Esophagus muscularis mucosa (tissue), 4 donors: ENCODE results near the gene GPI. TPM values are rescaled to one million over a fixed set of nuclear protein-coding genes. Genes with fewer than 3 reads are reported as not detected.

Experiments used
- DNase-seq: peaks from one replicate; pipeline ENCODE4 v3.0.0-alpha.2; 2017; ENCODE audit errors: extremely low spot score
- H3K27ac ChIP-seq, 4 donors: fragments of 200-600 bp; sonication (generic); replicated peaks in 1 of 4; 1 replicate in 3 of 4; 2 replicates in 1 of 4; pipeline ENCODE4 v1.5.1; 2016 to 2019; ENCODE audit warnings: mild to moderate bottlenecking in 1 of 4
- H3K27me3 ChIP-seq, 4 donors: fragments of 200-600 bp; sonication (generic); one replicate each; pipeline versions ENCODE4 v1.5.1 to v1.6.0; 2016 to 2019
- H3K36me3 ChIP-seq, 4 donors: fragments of 200-600 bp; sonication (generic); one replicate each; pipeline ENCODE4 v1.5.1; 2016 to 2019
- H3K4me1 ChIP-seq, 4 donors: fragments of 200-600 bp; sonication (generic); one replicate each; pipeline ENCODE4 v1.5.1; 2016 to 2019
- H3K4me3 ChIP-seq, 4 donors: fragments of 200-600 bp; sonication (generic); 1 replicate in 2 of 4; 2 replicates in 2 of 4; pipeline ENCODE4 v1.5.1; 2016 to 2019; ENCODE audit warnings: mild to moderate bottlenecking in 4 of 4, moderate library complexity in 1 of 4
- H3K9me3 ChIP-seq, 4 donors: fragments of 200-600 bp; sonication (generic); 1 replicate in 3 of 4; 2 replicates in 1 of 4; pipeline ENCODE4 v1.5.1; 2016 to 2019
- EP300 ChIP-seq: sonication (generic); formaldehyde crosslinking; IDR thresholded peaks from one replicate; pipeline ENCODE4 v1.6.1; 2017; ENCODE audit warnings: antibody characterized with exemption
- POLR2A ChIP-seq: fragments of 450-650 bp; IDR thresholded peaks from one replicate; pipeline ENCODE4 v1.6.1; 2017; ENCODE audit warnings: antibody characterized with exemption, moderate library complexity, mild to moderate bottlenecking, low read depth
- POLR2AphosphoS5 ChIP-seq, 2 donors: sonication (generic); formaldehyde crosslinking; IDR thresholded peaks; one replicate each; pipeline ENCODE4 v1.6.1; 2017; ENCODE audit warnings: antibody characterized with exemption in 2 of 2
- WGBS: methylation state at CpG from one replicate; pipeline ENCODE4 v1.1.5; 2018; 5-methylcytosine and 5-hydroxymethylcytosine counted together
- intact Hi-C: fragments of 100-400 bp; cut with DNase I; formaldehyde crosslinking; loops from one replicate; pipeline ENCODE4 v1.15.1; 2023
- total RNA-seq, 4 donors: library from RNA; depleted of rRNA; stranded (reverse); fragments of >200 nt; gene quantifications; one replicate each; pipeline versions ENCODE4 v1.1.0 to v1.2.1, GENCODE V29; 2016
- TF ChIP-seq, protein P1 (sequence below), 3 experiments: fragments of 200-600 bp in 2 of 3; fragments of 450-650 bp in 1 of 3; sonication (generic) in 2 of 3; IDR thresholded peaks; one replicate each; pipeline ENCODE4 v1.5.1; 2017 to 2019; ENCODE audit warnings: antibody characterized with exemption in 3 of 3, mild to moderate bottlenecking in 2 of 3, moderate library complexity in 1 of 3

The GPI gene
- total RNA-seq, 4 donors from 2014 or later: 121 to 313 (median 212) TPM

DNA sequence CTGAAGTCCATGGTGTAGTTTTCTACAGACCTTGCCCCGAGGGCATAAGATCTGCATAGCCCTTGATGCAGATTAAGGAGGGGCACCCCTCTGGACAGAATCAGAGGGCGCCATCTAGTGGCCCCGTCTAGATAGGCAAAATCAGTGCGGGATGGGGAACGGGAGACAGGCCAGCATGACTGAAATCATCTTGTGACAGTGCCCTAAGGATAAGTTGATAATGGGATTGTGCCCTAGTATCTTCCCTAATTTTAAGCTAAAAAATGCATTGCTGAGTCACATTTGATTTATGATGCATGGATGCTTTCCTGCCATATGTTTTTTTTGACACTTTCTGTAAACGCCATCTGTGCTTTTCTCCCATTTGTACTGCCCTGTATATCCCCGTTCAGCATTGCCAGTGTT is 19.0 kb upstream of the GPI start:
- no peaks in the 10 kb centered on the region for H3K4me1 ChIP-seq
- TF ChIP-seq, protein P1, sequence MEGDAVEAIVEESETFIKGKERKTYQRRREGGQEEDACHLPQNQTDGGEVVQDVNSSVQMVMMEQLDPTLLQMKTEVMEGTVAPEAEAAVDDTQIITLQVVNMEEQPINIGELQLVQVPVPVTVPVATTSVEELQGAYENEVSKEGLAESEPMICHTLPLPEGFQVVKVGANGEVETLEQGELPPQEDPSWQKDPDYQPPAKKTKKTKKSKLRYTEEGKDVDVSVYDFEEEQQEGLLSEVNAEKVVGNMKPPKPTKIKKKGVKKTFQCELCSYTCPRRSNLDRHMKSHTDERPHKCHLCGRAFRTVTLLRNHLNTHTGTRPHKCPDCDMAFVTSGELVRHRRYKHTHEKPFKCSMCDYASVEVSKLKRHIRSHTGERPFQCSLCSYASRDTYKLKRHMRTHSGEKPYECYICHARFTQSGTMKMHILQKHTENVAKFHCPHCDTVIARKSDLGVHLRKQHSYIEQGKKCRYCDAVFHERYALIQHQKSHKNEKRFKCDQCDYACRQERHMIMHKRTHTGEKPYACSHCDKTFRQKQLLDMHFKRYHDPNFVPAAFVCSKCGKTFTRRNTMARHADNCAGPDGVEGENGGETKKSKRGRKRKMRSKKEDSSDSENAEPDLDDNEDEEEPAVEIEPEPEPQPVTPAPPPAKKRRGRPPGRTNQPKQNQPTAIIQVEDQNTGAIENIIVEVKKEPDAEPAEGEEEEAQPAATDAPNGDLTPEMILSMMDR (IDR thresholded peaks at IDR 0.05): peak; percentile 55 to 76 (median 61)
- peak in 1 of 2 donors; percentile 37 for TF ChIP-seq POLR2AphosphoS5 (IDR thresholded peaks at IDR 0.05)
- TF ChIP-seq POLR2A: no peak
- peaks cover 26 to 95% (median 77%) of the 10 kb centered on the region in 4 donors for H3K36me3 ChIP-seq
- no peak for DNase-seq
- WGBS: 39% methylated on average over 7 of the region's 7 CpGs
- no peaks in the 10 kb centered on the region for H3K9me3 ChIP-seq
- intact Hi-C loops: loop anchor here (10.0 kb wide), 1 partner anchor 111 kb away; no protein-coding TSS in a partner anchor
- H3K4me3 ChIP-seq: no peak overlapping the region
- H3K27ac ChIP-seq: no peak overlapping the region
- H3K27me3 ChIP-seq: no peaks in the 10 kb centered on the region

DNA sequence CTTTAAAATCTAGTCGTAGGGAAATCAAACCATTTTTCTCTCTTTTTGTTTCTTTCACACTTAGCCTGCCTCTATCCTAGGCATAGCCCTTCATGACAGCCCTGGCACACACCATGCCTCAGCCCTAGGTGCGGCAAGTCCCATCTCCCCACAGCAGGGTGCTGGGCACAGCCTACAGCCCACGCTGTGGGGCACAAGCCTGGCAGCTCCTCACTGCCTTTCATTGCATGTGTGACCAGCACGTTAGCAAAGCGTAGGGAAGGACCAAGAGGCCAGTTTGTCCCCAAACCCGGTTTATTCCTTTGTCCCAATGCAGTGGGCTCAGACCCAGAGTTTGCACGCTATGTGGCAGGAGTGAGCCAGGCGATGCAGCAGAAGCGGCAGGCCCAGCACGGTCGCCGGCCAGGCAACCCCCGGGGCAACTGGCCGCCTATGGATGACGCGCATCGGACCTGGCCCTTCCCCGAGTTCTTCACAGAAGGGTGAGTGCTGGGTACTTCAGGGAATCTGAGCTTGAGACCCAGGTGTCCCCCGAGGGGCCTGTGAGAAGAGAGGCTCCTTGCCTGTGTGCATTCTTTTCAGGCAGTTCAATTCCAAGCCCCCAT is 17.3 kb upstream of the GPI start:
- DNase-seq: no peak
- no peaks in the 10 kb centered on the region for H3K9me3 ChIP-seq
- WGBS: 83% methylated on average over 7 of the region's 19 CpGs
- no peaks in the 10 kb centered on the region for H3K4me1 ChIP-seq
- no peaks in the 10 kb centered on the region for H3K27me3 ChIP-seq
- intact Hi-C loops: loop anchor here (10.0 kb wide), 1 partner anchor 113 kb away; no protein-coding TSS in a partner anchor
- TF ChIP-seq POLR2A (no peak), EP300 (no peak), POLR2AphosphoS5 (IDR thresholded peaks at IDR 0.05) (no peak)
- TF ChIP-seq, protein P1 (IDR thresholded peaks at IDR 0.05): no peak
- H3K4me3 ChIP-seq: no peak overlapping the region
- H3K36me3 ChIP-seq: peaks cover 12 to 95% (median 76%) of the 10 kb centered on the region in 4 donors
- no peak overlapping the region for H3K27ac ChIP-seq

DNA sequence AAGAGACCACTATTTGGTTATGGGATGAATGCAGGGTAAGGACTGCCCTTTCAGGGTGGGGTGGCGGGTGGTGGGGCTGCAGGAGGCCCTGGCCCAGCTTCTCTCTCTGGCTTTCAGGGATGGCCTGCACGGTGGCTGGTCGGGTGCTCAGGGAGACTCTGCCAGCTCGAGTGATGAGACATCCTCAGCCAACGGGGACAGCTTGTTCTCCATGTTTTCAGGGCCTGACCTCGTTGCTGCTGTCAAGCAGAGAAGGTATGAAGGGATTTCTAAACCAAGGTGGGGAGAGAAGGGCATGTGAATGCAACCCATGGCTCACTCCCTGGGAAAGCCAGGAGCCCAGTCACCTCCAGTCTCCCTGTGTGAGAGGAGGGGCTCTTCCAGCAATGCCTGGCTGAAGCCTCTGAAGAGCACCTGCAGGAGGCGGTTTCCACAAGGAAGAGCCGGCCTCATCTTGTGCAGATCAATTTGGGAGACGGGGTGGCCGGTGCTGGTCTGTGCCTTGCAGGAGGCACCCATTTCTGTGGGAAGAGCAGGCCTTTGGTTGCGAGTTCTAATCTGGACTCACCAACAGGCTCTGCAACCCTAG is 16.0 kb upstream of the GPI start:
- no peaks in the 10 kb centered on the region for H3K9me3 ChIP-seq
- H3K4me3 ChIP-seq: no peak overlapping the region
- peaks cover 23 to 94% (median 76%) of the 10 kb centered on the region in 4 donors for H3K36me3 ChIP-seq
- TF ChIP-seq, protein P1 (IDR thresholded peaks at IDR 0.05): no peak
- no peak for TF ChIP-seq POLR2AphosphoS5 (IDR thresholded peaks at IDR 0.05)
- no peak for TF ChIP-seq POLR2A
- no peak for TF ChIP-seq EP300
- DNase-seq: no peak
- WGBS: 95% methylated on average over 11 of the region's 11 CpGs
- no peak overlapping the region for H3K27ac ChIP-seq
- H3K4me1 ChIP-seq: no peaks in the 10 kb centered on the region
- intact Hi-C loops: loop anchor here (10.0 kb wide), 1 partner anchor 114 kb away; no protein-coding TSS in a partner anchor
- no peaks in the 10 kb centered on the region for H3K27me3 ChIP-seq

DNA sequence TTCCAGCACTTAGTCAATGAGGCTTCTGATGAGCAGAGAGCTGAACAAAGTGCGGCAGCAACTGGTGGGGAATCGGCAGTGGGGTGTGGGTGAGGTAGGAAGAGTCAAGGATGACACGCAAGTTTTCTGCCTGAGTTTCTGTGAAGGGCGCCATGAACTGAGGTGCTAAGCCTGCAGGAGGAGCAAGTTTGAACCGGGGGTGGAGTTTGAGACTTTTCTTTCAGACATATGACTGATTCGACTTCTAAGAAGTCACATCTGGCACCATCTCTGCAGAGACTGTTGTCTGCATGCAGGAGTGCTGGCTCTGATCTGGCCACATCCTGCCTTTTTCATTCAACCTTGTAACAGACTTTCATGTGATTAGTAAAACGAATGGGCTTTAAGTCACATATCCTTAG is 14.8 kb upstream of the GPI start:
- Histone ChIP-seq H3K27ac (no peak overlapping the region), H3K4me3 (no peak overlapping the region), H3K9me3 (no peaks in the 10 kb centered on the region), H3K27me3 (no peaks in the 10 kb centered on the region), H3K4me1 (no peaks in the 10 kb centered on the region), H3K36me3 (peaks cover 32 to 95% (median 80%) of the 10 kb centered on the region in 4 donors)
- DNase-seq: no peak
- WGBS: 69% methylated on average over 7 of the region's 7 CpGs
- TF ChIP-seq, protein P1 (IDR thresholded peaks at IDR 0.05): no peak
- TF ChIP-seq POLR2AphosphoS5 (IDR thresholded peaks at IDR 0.05) (no peak), POLR2A (no peak), EP300 (no peak)
- intact Hi-C loops: no loop called here
